ENCODE results near the gene KIAA1217.

Gene KIAA1217

DNA sequence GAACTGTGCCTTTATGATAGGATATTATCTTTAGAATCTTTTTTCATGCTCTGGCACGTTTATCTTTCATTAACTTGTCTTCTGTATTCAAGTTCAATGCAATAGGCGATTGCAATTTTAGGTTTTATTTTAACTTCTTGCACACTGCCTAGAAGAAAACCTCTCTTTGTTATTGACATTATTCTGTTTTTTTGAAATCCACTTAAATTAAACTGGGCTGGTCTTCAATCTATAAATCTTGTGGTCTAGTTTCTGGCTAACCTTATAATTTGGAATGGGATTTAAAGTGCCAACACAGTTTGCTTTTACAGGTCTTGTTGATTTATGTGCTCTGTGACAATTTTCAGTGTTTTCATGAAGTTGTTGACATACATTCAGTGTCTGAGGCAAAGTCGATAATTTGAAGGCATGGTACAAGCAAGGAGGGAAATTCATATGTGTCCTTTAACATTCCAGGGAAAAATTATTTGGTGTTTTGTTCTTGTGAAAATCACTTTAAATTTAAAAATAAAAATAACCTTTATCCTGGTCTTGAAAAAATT is 240.9 kb downstream of the KIAA1217 start:
- no peak for DNase-seq

DNA sequence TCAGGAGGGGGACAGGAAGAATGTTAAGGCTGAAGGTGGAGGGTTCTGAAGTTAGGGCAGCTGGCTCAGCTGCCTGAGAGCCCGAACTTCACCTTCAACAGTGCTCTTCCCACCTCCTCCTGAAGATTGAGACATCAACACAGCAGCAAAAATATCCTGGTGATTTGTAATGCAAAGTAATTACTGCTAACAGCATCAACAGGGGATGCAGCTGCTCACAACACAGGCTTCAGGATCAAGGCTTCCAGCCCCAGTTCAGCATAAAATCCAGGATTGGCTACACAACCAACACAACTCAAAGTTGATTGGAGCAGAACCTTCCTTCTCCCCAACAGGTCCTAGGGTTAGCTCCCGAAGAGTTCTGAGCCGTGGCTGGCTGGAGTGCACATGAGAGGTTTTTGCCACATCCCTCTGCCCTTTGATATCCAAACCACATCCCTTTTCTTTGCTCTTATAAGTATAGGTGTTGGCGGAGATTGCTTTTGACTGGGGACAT is 242.4 kb downstream of the KIAA1217 start:
- DNase-seq = no peak

DNA sequence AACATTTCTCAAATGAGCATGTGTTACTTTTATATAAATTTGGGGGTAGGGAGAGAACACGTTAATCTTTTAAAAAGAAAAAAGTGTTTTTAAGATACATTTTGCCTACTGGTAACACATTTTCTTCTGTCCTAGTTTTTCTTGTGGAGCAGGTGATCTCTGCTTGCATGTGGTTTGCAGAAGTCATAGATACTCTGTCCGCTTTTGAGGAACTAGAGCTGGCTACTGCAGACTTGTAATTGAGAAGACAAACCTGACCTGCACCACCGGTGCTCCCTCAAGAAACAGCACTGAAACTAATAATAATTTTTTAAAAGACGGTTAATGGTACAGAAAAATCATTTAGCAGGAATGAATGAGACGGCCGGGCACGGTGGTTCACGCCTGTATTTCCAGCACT is 243.1 kb downstream of the KIAA1217 start:
- no peak for DNase-seq

DNA sequence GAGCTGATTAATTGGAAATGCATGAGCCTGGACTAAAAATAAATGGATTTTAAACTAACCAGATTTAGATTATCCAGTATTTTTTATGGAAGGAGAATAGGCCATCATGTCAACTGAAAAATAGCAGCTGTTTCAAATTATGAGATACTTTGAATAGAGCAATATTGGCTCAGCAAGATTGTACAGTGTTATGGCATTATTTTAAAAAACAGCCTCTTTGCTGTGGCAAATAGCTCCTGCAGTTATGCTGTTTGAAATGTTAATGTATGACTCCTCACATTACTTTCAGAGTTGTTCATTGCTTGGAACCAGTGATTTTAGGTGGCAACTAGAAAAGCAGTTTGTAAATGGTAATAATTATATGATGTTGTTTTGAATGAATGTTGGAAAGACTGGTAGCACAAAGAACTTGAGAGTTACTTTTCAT is 244.5 kb downstream of the KIAA1217 start:
- no peak for DNase-seq

DNA sequence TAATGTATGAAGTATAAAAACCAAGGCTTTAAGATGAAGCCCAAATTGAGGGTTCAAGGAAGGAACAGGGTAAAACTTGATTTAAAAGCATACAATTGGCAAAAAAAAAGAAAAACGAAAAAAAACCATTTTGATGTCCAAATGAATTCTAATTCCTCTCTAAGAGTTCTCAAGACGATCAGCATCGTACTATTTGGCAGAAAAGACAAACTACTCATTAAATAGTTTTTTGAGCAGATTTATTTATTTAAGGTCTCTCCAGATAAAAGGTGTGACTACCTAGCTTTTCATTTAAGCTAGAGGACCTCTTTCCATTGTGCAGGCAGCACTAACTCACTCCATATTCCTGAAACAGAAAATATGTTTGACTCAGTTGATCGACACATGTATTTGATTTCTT is 245.0 kb downstream of the KIAA1217 start:
- no peak for DNase-seq

DNA sequence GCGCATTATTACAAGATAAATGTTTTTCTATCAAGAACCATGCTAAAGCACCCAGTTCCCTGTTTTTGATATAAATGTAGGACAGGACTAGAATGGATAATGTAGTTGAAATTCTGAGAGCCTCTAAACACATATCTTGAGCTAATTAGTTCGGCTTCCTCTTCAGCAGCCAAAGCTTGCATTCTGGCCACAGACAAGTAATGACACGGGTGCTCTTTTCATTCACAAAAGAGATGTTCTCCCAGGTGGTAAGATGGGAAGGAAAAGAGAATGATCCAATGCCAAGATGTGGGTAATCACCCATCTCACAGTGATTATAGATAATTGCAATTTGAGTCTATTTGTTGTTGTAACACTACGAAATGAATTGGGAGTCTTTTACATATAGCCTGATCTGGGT is 246.5 kb downstream of the KIAA1217 start:
- DNase-seq = no peak

DNA sequence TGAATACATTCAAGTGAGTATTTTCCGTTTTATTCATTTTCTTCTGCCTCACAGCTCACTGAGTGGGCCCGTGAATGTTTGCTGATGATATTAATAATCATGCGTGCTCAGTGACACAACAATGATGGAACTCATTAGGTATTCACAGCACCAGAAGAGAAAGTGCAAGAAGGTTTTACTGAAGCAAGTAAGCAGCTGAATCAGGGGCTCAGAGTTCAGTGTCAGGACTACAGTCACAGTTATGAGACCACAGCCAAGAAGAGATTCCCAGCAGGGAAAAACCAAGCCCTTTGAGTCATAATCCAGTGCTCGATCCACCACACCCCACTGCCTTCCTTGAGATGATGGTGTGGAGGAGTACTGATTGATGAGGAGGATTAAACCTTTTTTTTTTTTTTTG is 247.4 kb downstream of the KIAA1217 start:
- no peak for DNase-seq

DNA sequence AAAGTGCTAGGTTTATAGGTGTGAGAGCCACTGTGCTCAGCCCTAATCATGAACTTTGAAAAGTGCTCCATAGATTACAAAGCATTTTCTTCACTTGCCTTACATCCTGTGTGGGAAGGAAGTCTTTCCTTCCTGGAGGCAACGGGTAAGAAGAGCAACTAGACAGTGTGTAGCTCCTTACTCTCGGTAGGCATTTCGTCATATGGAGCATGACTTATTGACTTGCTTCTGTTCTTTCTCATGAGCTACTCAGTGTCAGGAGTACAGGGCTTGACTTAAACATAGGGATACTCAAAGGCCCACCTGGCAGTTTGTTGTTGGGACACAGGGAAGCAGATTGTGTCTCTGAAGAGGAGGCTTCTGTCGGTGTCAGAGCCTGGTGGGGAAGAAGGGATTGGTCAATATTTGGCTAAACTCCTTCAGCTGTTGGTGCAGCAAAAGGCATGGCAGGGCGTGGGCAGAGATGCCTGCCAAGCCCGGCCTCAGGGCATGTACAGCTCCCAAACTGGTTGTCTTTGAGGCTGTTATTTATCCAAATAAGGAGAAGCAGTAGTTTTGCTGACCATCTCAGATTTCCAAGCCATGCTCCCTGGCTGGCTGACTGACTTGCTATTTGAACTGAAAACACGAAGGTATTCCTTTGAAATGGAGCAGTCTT is 248.9 kb downstream of the KIAA1217 start:
- no peak for DNase-seq

DNA sequence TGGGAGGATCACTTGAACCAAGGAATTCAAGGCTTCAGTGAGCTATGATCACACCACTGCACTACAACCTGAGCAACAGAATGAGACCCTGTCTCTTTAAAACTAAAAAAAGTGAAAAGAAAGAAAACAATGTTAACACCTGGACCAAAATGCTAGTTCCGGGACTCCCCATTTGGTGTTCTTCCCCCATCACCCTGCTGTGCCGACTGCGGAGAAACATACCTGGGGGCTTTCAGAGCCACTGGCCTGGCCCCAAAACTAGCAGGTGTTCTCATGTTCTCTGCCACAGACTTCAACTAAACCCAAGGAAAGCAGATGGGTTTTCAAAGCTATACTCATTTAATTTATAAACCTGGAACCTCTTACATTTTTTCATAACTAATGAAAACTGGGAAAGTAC is 250.9 kb downstream of the KIAA1217 start:
- no peak for DNase-seq

DNA sequence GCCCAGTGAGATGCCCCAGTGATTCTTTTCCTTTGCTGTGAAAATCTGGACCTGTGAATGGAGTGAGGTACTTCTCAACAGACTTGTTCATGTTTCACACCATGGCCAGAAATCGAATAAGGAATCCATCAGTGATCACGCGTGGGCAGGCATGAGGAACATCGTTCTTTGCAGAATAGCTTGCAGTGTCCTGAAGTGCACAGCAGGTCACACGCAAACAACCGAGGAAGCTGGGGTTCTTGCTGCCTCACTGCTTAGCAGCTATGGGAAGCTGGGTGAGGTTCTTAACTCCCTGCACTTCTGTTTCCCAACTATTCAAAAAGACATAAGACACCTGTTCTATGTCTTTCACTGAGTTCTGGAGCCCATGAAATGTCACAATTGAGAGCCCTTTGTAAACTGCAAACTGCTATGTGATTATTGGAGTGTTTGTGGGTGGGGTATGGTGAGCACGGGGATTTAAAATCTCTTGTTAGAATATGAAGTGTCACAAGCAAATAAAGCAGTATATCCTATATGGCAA is 253.4 kb downstream of the KIAA1217 start:
- no peak for DNase-seq

DNA sequence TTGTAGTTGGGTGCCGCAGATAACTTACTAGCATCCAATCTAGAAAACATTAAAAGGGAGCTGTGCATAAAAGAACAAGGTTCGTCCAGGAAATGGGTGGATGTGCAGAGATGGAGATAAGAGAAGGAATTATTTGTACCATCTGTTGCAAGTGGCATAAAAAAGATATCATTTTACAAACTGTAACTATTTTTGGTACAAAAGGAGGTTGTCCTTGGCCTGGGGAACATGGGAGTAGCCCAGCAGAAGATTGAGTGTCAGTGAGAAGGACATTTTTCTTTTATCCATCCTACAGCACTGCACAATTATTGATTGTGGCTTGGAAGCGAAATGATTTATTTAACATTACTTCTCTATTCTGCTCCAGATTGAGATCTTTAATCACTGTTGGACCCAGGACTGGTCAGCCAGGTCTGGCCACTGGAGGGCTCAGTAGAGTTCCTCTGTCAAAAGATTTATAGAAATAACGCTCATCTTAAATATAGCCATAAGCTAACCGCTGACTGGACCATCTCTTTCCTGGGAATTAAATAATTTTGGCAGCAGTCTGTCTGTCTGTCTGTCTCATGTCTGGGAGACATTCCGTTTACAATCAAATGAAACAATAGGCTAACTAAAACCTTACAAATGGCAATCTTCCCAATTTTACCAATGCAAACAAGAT is 254.1 kb downstream of the KIAA1217 start:
- no peak for DNase-seq

DNA sequence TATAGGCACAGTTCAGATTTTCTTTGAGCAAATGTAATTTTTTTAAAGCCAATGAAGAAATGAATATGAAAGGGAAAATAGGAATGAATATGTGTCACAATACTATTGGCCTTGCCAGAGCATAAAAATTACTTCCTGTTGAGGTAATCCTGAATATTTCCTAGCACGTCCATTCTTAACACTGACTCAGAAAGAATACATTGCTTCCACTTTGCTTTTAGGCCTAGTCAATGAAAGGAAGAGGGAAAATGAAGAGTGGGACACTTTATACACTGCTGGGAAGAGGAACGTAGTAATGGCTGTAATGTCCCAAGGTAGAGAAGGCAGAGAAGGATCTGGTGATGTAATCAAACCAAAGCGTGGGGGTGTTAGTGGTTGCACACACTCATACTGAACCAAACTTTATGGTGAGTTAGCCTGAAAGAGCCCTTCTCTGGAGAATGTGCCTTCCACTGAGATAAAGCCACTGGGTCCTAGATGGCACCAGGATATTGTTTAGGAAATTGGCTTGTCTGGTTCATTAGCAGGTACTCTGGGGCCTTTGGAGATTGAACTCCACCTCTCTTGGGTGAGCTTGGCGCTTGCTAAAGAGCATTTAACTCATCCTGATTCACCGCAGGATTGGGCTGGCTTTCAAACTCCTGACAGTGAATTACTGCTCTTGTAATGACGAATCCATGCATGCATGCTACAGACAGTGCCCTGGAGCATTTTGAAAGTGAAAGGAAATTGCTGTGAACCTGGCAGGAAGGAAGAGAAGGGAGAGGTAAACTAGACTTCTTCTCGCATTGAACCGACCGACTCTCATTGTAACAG is 254.9 kb downstream of the KIAA1217 start:
- no peak for DNase-seq

DNA sequence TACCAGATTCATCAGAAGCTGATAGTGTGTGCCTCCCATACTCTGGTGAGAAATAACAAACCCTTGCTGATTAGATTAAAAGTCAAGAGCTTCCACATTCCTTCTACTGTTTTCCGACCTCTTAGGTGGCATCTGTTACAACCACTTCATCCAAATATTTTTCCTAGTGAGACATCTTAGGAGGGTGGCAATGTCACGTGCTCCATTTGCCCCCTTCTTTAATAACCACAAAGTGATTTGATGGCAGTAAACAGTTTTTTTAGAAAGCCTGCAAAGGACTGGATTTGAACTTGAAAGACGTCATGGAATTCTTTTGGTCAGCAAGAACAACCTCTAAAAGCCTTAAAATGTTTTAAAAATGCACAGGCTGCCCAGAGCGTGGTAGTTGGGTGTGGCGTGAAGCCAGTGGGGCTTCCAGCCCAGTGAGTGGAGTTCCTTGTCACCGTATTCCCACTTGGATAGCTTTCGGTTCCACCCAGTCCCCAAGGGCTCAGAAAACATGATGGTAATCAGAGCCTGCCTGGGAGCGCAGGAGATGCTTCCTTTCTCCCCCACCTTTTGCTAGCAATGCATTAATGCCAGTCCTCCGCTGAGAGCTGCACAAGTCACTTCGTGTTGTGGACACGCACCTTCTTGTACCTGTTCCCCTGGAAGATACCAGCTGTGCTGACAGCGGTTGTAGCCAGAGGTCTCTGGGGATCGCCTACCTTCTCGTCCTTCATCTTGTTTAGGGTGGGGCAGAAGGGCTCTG is 256.4 kb downstream of the KIAA1217 start:
- DNase-seq = no peak

DNA sequence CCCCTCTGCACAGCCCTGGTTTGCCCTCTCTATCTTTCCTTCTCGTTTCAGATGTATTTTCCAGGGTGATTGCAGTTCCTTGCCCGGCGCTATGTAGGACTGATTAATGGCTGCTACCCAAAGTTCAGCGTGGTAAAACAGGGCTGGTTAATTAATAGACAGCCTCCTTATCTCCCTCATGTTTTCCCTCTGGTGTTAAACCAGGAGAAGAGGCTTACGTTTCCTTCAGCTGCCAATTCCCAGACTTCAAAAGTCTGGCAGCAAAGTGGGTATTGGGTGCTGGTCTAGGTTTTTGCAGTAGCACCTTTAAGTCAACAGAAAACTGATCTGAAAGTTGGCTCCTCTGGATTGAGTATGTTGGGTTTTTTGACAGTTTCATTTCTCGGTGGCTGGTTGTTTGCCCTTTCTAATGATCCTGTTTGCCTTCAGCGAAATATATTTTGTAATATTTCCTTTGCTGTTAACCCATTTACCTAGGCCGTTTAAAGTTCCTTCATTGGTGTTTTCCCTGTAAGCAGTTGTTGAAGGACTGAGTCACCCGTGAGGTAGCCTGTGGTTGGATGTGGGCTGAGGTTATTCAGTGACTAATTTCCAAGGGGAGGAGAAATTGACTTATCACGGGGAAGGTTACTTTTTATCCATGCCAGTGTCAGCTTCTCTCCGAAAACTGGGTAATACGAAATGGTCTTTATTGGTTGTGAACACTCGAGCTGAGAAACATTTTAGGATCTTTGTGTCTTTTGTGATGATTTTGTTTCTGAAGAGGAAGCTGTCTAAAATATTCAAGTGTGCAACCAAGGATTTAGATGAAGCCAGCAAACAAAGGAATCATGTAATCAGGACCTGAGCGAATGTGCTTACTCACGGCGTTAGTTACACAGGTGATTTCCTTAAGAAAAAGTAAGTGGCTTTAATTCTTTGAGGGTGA is 257.2 kb downstream of the KIAA1217 start:
- DNase-seq = no peak

DNA sequence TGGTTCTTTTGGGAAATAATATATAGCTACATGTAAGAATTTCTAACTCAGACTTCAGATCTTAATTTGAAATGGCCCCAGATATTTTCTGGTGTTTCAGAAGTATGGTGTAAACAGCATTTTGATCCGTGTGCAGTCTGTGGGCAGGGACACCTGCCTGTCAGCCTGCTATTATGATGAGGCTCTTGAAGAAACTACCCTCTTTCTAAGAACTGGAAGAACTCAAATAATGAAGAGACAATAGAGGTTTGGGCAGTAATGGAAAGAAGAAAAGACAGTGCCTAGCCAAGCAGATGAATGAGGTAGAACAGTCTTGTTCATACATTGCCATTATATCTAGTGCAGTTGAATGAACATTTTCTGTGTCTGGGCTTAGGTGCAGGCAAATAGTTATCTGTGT is 258.2 kb downstream of the KIAA1217 start:
- no peak for DNase-seq

DNA sequence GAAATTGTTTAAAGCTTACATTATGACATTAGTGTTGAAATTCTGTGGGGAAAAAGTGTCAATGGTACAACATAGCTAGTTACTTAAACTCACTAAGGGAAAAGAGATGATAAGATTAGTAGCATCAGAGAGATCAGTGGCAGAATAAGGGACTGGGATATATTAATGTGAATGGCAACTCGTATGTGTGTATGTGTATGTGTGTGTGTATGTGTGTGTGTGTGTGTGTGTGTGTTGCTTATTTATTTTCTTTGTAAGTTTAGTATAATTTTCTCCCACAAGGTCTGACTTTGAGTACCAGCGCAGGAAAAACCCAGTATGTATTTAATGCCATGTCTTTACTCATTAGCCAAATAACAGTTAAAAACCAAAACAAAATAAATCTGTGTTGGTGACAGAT is 258.7 kb downstream of the KIAA1217 start:
- DNase-seq = no peak

DNA sequence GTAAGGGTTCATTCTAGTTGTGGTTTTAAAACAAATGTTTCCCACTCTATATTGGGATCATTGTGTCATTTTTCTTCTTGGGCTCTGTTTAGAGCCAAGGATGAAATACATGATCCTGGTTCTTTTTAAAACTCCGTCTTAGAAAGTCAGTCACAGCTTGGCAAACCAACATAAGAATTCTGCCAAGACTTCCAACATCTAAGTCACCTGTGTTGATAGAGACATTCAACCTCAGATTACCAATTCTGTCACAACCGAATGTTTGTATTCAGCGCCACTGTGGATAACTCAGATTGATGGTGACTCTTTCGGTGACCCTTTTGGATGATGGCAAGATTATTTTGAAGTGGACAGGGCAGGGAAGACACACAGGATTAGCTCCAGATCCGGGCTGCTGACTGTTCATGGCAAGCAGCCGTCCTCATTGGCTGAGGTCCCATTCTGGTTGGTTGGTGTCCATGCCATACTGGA is 259.4 kb downstream of the KIAA1217 start:
- DNase-seq = no peak

DNA sequence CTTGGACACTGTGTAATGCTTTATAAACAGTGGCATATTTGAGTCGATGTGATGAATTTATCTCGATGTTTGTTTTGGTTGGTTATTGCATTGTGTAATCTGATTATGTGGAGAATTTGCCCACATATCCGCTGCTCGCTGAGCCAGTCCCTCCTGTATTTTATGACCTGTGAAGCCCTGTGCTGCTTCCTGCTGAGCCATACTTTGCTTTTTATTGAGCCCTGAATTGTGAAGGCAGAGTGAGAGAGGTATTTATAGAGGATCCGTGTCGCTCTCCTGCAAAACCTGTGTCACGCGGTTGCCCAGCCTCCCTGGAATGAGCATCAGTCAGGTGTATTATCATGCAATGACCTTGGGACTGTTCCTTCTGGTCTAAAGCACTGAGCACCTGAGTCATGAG is 261.1 kb downstream of the KIAA1217 start:
- no peak for DNase-seq

DNA sequence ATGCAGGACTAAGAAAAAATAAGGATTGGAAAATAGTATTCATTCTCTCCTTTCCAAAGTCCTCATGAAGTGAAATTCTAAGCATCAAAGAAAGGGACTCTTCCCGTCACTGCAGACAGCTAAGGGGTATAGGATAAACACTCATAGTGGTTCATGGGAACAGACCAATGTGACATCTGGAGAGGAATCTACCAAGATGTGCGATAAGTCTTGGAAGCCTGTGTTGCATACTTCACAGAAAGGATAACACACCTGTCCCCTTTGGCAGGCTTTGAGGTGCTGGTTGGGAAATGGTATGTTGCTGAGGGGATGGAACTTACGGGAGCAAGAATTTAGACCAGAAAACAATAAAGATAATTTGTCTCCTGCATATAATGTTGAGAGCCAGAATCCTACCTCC is 266.7 kb downstream of the KIAA1217 start:
- DNase-seq = no peak

DNA sequence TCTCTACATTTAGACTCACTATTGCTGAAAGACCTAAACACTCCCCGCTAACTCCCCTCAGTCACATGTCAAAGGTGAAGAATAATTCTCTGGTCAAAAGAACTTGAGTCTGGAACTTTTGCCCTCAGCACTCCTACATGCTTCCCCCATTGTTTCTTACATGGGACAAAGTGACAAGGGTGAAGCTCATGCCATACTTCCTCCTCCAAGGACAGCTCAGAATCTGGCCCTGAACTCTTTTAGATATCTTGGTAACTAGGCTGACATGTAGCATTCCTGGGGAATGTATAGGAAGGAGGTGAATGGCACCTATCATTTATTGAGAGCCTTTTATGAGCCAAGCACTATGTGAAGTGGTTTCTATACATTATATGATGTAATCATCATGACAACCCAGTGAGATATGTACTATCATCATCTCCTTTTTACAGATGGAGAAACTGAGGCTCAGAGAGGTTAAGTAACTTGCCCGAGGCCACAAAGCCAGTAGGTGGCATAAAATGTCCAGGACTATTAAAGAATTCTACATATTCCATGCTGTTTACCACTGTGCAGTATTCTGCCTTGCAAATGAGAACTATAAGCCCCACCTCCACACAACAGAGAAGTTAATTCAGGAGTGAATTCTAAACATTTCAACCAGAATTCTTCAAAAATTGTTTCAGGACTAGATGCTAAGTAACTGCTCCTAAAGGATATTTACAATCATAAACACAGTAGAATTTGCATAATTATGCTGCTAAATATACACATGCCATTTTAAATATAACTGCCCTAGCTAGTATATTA is 268.2 kb downstream of the KIAA1217 start:
- no peak for DNase-seq
